GM20000 (cell line): Measurements from ENCODE around the gene TLCD3B.

Experiments used
- DNase-seq: peaks from one replicate; pipeline ENCODE4 v3.0.0; 2012; ENCODE audit warnings: low spot score
- TF ChIP-seq, protein P1 (sequence below): IDR thresholded peaks from 2 replicates; pipeline ENCODE4 v1.5.1; 2012; ENCODE audit warnings: mild to moderate bottlenecking, control low read depth; ENCODE audit errors: extremely low read depth, missing control alignments

The TLCD3B gene

DNA sequence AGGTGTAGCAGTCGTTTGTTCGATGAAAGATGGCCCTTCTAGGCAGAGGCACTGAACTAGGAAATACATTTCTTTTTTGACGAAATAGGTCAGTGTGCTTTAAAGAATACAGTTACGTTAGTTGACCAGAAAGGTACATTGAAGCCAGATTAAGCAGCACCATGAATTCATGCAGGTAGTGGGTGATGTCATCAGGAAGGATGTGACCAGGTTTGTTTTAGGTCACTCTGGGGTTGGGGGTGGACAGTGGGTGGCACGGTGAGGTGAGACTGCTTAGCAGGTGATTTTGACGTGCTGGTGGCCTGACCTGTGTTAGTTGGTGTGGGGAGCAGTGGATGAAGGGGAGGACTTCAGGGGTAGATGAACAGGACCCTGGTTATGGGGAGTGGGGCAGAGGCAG, 31.5 kb downstream of the TLCD3B start:
- TF ChIP-seq, protein P1, sequence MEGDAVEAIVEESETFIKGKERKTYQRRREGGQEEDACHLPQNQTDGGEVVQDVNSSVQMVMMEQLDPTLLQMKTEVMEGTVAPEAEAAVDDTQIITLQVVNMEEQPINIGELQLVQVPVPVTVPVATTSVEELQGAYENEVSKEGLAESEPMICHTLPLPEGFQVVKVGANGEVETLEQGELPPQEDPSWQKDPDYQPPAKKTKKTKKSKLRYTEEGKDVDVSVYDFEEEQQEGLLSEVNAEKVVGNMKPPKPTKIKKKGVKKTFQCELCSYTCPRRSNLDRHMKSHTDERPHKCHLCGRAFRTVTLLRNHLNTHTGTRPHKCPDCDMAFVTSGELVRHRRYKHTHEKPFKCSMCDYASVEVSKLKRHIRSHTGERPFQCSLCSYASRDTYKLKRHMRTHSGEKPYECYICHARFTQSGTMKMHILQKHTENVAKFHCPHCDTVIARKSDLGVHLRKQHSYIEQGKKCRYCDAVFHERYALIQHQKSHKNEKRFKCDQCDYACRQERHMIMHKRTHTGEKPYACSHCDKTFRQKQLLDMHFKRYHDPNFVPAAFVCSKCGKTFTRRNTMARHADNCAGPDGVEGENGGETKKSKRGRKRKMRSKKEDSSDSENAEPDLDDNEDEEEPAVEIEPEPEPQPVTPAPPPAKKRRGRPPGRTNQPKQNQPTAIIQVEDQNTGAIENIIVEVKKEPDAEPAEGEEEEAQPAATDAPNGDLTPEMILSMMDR = no peak
- DNase-seq = no peak

DNA sequence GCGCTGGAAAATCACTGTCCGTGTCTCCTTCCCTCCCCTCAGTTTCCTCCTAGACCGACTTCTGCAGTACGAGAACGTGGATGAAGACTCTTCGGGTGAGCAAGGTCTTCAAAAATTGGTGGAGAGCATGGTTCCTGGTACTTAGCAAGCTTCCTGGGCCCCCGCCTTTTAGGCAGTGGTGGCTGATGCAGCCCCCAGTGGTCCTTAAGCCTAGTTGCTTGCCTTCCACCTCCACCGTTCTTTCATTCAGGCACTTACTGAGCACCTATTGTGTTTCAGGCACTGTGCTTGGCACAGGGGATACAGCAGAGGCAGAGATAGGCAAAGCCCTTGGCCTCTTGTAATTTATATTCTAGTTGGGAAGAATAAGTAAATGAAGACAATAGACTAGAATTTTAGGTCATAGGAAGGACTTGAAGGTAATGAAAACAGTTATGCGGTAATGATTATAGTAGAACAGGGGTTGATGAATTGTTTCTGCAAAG, 34.3 kb downstream of the TLCD3B start:
- TF ChIP-seq, protein P1 = no peak
- DNase-seq = no peak

DNA sequence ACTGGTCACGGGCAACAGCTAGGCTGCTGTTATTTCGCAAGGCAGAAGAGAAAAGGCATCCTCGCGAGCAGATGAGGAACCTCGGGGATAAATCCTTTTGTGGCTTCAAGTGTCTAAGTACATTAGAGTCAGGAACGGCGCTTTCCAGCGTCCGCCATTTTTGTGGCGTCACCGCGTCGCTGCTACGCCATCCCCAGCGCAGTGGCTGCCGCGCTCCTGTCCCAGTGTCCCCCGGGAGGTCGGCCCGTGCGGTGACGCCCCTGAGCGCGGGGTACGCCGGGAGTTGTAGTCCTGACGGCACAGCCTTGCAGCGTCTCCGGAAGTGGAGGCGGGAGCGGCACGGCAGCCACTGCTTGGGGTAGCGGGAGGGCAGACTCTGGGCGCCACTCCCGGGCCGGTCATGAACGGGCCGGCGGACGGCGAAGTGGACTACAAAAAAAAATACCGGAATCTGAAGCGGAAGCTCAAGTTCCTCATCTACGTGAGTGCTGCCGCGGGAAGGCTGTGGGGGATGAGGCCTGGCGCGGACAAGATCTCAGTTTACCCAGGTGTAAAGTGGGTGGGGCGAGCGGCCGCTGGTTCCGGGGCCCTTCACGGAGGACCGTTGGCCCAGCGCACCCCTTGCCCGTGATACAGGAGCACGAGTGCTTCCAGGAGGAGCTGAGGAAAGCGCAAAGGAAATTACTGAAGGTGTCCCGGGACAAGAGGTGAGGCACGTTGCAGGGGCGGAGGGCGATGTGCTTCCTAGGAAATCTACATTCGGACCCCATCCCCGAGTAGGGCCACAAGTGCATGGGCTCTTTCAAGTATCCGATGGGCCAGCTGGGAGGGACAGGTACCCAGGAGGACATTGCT, 34.9 kb downstream of the TLCD3B start, which contains the start of gene INO80E:
INO80E (plus strand) TSS at position 331 of the 855 bp plus-strand sequence; CDS start at position 401, 70 bp downstream.
- TF ChIP-seq, protein P1 = no peak
- DNase-seq = peak; percentile 99

DNA sequence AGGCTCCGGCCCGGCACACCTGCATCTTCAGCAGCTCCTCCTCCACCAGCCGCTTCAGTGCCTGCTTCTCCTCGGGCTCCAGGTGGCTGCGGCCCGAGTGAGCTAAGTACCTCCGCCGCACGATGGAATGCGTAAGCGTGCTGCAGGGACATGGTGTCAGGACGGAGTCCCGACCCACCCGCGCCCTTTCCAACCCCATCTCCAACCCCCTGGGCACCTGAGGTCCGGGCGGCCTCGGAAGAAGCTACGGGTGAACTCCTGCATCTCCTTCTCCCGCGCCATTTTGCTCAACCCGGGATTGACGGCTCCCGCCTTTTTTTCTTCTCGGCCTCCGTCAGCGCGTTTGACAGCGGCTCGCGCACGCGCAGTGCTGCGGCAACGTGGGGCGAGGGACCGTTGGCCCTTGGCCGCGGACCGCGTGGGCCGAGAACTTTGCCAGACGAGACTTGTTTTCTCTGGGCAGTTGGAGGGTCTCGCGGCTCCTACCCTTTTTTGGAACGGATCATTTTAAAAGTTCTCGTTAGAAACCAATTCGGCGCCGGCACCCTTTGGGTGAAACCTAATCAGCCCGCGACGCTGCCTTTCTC, 35.7 kb downstream of the TLCD3B start, which contains the start of gene HIRIP3:
HIRIP3 (minus strand) TSS at position 294 of the 587 bp plus-strand sequence; CDS start at position 282, 12 bp downstream.
- TF ChIP-seq, protein P1 = no peak
- DNase-seq = peak; percentile 94

DNA sequence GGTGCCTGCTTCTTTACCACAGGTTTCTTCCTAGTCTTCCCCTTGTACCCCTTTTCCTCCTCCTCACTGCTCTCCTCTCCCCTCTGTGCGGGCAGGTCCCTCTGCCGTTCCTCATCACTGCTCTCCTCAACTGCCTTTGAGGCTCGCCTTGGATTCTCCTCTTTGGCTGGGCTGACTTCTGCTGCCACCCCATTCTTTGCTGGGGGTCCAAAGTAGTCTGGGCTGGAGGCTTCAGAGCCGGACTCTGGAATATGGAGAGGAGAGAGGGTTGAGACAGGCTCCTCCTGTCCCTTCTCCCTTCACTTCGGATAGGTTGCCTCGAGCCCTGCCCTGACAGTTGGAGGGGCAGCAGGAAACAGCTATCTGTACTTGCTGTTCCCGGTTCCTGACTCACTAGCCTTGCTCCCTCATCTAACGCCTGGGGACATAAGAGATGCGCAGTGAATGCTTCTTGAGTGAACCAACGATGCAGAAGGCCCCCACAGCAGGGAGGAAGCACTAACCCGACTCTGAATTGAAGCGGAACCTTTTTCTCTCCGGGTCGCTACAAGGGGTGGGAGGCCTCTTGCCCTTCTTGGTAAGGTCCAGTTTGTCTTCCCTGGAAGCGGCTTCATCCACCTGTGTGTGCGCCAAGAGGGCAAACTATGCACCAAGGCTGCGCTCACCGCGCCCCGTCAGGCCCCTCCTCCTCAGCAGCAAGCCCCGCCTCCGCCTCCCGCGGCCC, 36.3 kb downstream of the TLCD3B start:
- DNase-seq = peak; percentile 87
- TF ChIP-seq, protein P1 = no peak

DNA sequence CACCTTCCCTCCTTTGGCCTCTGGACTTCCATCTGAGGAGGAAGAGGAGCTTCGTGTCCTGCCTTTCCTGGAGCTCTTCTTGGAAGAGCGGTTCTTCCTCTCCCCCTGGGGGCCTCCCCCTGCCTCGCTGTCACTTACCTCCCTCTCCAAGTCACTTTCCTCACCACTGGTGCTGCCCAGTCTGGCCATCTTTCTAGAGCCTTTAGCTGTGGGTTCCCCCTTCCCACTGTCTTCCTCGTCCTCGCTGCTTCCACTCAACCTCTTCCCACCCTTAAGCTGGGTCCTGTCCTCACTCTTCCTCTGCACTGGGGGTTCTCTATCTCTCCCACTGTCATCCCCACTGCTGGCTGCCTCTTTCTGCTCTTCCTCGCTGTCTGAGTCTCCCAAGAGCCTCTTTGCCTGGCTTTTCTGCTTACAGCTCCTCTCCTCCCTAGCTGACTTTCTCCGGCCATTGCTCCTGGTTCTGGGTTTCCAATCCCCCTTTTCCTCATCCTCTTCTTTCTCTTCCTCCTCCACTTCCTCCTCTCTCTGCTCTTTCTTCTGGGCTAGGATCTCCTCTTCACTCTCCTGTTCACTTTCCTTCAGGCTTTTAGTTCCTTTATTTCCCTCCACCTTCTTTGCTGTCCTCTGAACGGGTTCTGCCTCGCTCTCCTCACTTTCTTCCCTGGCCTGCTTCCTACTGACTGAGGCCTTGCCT, 37.0 kb downstream of the TLCD3B start:
- TF ChIP-seq, protein P1 = no peak
- no peak for DNase-seq
